ENCODE measurements around the gene SORCS1. TPM values are rescaled to one million over a fixed set of nuclear protein-coding genes. Genes with fewer than 3 reads are reported as not detected.

SORCS1 gene
- 17.8 TPM for total RNA-seq

DNA sequence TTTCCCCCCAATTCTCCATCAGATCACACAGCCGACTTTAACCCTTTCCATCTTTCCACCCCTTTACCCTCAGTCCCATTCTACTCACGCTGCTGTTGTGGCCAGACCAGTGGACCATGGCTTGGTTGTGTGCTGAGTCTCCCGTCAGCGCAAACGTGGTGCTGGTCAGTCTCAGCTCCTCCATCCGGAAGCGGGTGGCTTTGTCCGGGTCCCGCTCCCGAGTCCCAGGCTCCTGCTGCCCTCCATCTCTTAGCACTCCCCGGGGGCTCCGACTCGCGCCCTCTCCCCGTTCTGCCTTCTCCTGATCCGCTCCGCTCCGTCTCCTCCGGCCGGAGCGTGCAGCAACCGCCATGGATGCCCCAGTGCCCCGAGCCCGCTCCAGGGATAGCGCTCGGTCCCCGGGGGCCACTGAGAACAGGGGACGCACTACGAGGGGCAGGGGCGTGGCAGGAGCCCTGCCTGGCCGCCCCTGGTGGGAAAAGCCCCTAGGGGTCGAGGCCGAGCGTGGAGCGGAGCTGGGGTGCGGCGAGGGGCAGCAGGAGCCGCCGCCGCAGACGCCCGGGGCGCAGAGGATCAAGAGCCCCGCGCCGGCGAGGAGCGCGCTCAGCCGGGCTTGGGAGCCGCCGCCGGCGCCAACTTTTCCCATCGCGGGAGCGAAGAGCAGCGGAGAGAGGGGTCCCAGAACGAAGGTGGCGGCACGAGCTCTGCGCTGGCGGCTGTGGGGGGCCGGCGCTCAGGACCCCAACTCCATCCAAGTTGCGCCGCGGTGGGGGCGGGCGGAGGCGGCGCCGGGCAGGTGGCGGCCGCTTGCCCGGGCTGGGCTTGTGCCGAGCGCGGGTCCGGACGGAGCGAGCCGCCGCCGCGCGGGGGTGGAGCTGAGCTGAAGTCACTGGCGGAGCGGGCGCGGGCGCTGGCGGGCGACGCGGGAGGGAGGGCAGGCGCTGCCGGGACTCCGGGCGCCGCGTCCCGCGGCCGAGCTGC is at the start of gene SORCS1:
Gene SORCS1 (minus strand): TSS at position 826 of the 981 bp plus-strand sequence.
- DNase-seq = peak; percentile 71

GRCh38 chr10:107214261-107214660 is 49.8 kb upstream of the SORCS1 start:
- no peak for DNase-seq

DNA sequence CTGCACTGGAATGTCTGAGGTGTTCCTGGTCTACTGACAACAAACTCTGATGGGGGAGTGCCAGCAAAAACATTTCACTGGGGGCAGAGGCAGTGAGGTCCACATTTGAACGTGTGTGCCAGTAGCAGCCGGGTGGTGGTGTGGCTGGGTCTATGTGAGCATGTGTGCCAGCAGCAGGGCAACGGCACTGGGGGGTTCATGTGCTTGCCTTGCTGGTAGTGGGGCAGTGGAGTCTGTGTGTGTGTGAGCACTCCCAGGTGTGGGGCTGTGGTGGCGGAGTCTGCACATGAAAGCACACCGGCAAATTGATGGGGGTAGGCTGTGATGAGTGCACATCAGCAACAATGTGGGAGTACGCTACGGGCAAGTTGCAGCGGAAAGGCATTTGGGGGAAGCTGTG is 49.4 kb upstream of the SORCS1 start:
- DNase-seq = no peak

- no peak for DNase-seq
Observed at GRCh38 chr10:107206833-107207232, 42.3 kb upstream of the SORCS1 start.

DNA sequence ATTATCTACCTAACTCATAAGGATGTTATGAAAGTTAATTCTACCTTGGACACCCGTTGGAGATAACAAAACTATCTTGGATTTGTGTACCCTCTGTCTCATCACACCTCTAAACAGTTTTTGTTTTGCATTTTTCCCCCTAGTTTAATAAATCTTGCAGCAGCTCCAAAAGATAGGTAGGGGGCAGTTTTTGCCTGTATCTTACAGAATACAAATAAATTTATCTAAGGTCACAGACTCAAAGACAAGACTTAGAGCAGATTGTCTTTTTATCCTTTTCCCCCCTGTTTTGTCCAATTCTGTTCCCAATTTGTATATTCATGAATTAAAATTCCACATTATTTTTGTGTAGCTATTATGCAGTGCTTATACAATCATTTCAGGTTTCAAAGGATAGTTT is 5.0 kb upstream of the SORCS1 start:
- DNase-seq = no peak

GRCh38 chr10:107168738-107169137 is 4.2 kb upstream of the SORCS1 start:
- no peak for DNase-seq

DNA sequence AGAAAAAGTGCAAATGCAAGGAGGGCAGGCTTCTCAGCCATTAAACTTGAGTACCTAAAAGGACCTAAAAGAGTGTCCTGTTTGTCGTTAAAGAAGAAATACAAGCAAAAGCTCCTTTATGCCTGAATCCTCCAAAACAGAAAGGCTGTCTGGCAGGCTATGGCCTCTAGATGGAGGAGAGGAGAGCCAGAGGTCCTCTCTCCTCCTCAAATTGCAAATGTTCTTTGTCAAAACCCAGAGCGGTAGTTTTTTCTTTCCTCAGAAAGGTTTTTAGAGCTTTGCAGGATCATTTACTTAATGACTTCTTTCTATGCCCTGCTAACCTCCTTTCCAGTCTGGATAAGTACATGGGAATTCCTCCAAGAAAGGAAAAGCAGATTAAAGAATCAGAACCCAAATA is 1.9 kb upstream of the SORCS1 start:
- peak; percentile 21 for DNase-seq

DNA sequence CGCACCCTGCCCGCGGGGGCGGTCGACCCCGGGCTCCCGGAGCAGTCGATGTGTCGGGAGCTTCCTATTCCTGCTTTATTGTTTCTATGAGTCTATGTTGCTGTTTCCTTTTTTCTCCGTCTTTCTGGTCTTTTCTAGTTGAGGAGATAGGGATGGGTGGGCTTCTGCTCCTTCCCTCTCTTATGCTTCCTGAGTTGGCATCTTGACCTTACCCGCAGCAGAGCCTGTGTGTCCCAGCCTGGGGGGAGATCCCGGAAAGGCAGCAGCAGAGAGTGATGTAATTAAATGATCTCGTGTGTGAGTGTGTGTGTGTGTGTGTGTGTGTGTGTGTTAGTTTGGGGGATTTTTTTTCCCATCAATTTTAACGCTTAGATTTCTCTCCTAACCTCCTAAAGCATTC is 486 bp upstream of the SORCS1 start:
- peak; percentile 35 for DNase-seq

DNA sequence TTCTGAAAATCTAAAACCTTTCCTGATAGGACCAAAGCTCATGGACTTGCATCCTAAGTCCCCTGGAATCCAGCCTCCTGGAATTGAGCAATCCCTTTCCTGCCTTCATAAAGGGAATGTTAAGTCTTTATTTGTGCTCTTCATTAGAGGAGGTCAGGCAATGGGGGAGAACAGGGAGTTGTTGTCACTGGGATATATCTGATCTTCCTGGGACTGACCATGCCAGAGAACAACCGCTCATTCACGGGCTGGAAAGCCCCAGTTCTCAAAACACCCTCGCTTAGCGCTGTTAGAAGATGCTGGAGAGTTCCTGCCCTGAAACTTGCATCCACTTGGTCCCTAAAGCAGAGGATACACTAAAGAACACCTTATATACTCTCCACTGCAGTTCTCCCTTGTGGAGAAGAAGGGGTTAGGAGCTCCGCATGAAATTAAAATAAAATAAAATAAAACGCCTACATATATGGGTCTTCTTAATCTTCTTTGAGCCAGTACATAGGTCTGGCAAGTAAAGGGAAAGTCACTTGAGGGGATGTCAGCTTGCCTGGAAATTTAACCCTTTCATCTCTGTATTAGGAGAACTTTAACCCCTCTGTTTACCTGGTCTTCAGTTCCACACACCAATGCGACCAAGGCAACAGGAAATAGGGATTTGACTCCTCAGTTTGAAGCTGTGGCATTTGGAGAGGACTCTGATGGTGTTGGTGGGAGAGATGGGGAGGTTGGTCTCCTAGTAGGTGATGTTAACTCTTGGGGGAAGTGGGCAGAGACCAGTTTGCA is 1.2 kb downstream of the SORCS1 start:
- peak; percentile 21 for DNase-seq

DNA sequence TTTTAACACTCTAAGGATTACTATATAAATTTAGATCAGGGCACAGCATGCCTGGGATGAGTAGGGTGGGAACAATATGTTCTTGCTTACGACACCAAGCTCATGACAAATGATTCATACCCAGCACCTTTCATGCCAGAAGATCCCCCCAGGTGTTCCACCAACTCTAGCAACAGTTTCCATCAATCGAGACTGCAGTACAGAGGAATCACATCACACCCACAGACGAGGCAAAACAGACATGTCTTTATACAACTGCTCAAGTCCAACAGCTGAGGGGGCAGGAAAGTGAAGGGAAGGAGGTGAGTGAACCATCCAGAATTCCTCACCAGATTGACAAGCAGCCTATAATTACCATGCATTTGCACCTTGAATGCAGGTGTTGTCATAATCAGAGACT is 3.6 kb downstream of the SORCS1 start:
- DNase-seq = no peak

DNA sequence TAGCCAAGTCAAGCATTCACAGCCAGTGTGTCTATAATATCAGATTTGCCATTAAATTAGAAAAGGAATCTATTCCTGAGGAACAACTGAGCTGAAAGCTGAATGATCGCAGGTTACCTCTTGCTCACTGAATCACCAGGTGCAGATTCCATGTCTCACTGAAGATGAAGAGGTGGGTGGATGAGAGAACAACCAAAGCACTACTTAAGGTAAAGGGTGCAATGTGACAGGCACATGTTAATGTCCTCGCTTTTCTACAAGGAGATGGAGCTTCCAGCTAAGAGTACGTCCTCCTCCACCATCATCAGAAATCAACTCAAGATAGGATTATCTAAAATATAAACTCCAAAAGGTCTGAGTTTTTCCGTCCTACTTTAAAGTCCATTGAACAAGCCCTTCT is 4.6 kb downstream of the SORCS1 start:
- no peak for DNase-seq

- DNase-seq = no peak
Observed at GRCh38 chr10:107157071-107157470, 7.4 kb downstream of the SORCS1 start.

- no peak for DNase-seq
Observed at GRCh38 chr10:107152087-107152486, 12.4 kb downstream of the SORCS1 start.

GRCh38 chr10:107148906-107149305 is 15.6 kb downstream of the SORCS1 start:
- DNase-seq = no peak

- DNase-seq = peak; percentile 46
Observed at GRCh38 chr10:107144490-107144889, 20.0 kb downstream of the SORCS1 start.

GRCh38 chr10:107141524-107142061 is 22.9 kb downstream of the SORCS1 start:
- DNase-seq = no peak

DNA sequence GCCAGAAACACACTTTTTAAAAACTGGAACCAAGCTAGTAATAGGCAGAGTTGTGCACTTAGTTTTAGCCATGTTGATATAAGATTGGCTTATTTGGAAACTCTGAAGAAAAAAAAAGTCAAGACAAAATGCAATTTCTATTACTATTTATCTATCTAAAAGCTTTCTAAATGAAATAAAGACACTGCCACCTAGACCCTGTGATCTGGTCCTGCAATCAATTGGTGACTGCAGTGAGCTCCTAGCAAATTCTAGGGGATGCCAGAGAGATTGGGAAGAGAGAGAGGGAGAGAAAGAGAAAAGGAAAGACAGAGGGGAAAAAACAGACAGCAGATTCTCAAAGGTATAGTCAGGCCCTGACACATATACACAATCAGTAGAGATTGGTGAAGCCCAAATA is 25.3 kb downstream of the SORCS1 start:
- DNase-seq = no peak

GRCh38 chr10:107133656-107134055 is 30.9 kb downstream of the SORCS1 start:
- no peak for DNase-seq

GRCh38 chr10:107129000-107129399 is 35.5 kb downstream of the SORCS1 start:
- DNase-seq = no peak

- no peak for DNase-seq
Observed at GRCh38 chr10:107126512-107127065, 37.9 kb downstream of the SORCS1 start.

- no peak for DNase-seq
Observed at GRCh38 chr10:107122703-107123102, 41.8 kb downstream of the SORCS1 start.

- DNase-seq = no peak
Observed at GRCh38 chr10:107118866-107119265, 45.6 kb downstream of the SORCS1 start.

Data from tongue (tissue), 2 donors.